GM23338 (cell line): ENCODE data around the gene LLGL1. TPM values are rescaled to one million over a fixed set of nuclear protein-coding genes. Genes with fewer than 3 reads are reported as not detected.

Experiments
- ATAC-seq: fragments of 200-7000 bp; cut with Tn5 transposase; 3 replicates; pipeline ENCODE4 v1.9.1; 2020
- DNase-seq: peaks from one replicate; pipeline ENCODE4 v3.0.0-alpha.2; 2015; ENCODE audit warnings: low spot score
- H2AFZ ChIP-seq: fragments of 200-600 bp; sonication (generic); 2 replicates; pipeline ENCODE4 v1.8.0; 2016; ENCODE audit warnings: antibody characterized with exemption, mild to moderate bottlenecking, moderate library complexity
- H3F3A ChIP-seq: fragments of 200-600 bp; sonication (generic); replicated peaks from 2 replicates; pipeline ENCODE4 v1.8.0; 2017; ENCODE audit warnings: antibody characterized with exemption, mixed run types, low read depth
- H3K27ac ChIP-seq: fragments of 200-600 bp; sonication (generic); 2 replicates; pipeline ENCODE4 v1.6.1; 2016; ENCODE audit warnings: low read depth
- H3K27me3 ChIP-seq: fragments of 200-600 bp; sonication (generic); 2 replicates; pipeline ENCODE4 v1.8.0; 2016; ENCODE audit warnings: mild to moderate bottlenecking, mixed run types, moderate library complexity; ENCODE audit not compliant: insufficient read depth
- H3K36me3 ChIP-seq: fragments of 200-600 bp; sonication (generic); 2 replicates; pipeline ENCODE4 v1.8.0; 2016; ENCODE audit warnings: mild to moderate bottlenecking; ENCODE audit not compliant: insufficient read depth
- H3K4me1 ChIP-seq: fragments of 200-600 bp; sonication (generic); 2 replicates; pipeline ENCODE4 v1.8.0; 2016; ENCODE audit warnings: mild to moderate bottlenecking, moderate library complexity; ENCODE audit not compliant: insufficient read depth
- H3K4me2 ChIP-seq: fragments of 200-600 bp; sonication (generic); 2 replicates; pipeline ENCODE4 v1.7.1; 2017; ENCODE audit warnings: mixed run types
- H3K4me3 ChIP-seq: fragments of 200-600 bp; sonication (generic); 2 replicates; pipeline ENCODE4 v1.6.1; 2016; ENCODE audit warnings: mixed run types
- H3K79me2 ChIP-seq: fragments of 200-600 bp; sonication (generic); replicated peaks from 2 replicates; pipeline ENCODE4 v1.8.0; 2017; ENCODE audit warnings: mild to moderate bottlenecking; ENCODE audit not compliant: insufficient read depth
- H3K9me2 ChIP-seq: fragments of 200-600 bp; sonication (generic); 2 replicates; pipeline ENCODE4 v1.8.0; 2017; ENCODE audit not compliant: insufficient read depth
- H4K20me1 ChIP-seq: fragments of 200-600 bp; sonication (generic); replicated peaks from 2 replicates; pipeline ENCODE4 v1.8.0; 2017; ENCODE audit warnings: mild to moderate bottlenecking; ENCODE audit not compliant: insufficient read depth
- H3K27ac Mint-ChIP-seq: 2 replicates; pipeline ENCODE4 v1.8.0; 2020; ENCODE audit warnings: inconsistent platforms, mild to moderate bottlenecking, moderate library complexity, mixed read lengths
- H3K27me3 Mint-ChIP-seq: 3 replicates; pipeline ENCODE4 v1.8.0; 2022; ENCODE audit warnings: low read depth, mild to moderate bottlenecking, moderate library complexity, mixed read lengths, inconsistent platforms; ENCODE audit not compliant: insufficient read depth, poor library complexity
- H3K36me3 Mint-ChIP-seq: 3 replicates; pipeline ENCODE4 v1.8.0; 2021; ENCODE audit warnings: low read depth, mild to moderate bottlenecking, inconsistent platforms, moderate library complexity, mixed read lengths
- H3K4me1 Mint-ChIP-seq: 3 replicates; pipeline ENCODE4 v1.8.0; 2020; ENCODE audit warnings: mild to moderate bottlenecking, inconsistent platforms, mixed read lengths
- H3K4me3 Mint-ChIP-seq: 3 replicates; pipeline ENCODE4 v1.8.0; 2021; ENCODE audit warnings: moderate library complexity, mild to moderate bottlenecking, inconsistent platforms, mixed read lengths
- H3K9me3 Mint-ChIP-seq: 3 replicates; pipeline ENCODE4 v1.8.0; 2020; ENCODE audit warnings: moderate library complexity, mild to moderate bottlenecking, inconsistent platforms, mixed read lengths
- CREB1 ChIP-seq: fragments of 250-450 bp; sonication (Bioruptor Pico); IDR thresholded peaks from 2 replicates; pipeline ENCODE4 v1.5.0; 2020; ENCODE audit warnings: low read depth, mild to moderate bottlenecking, moderate library complexity
- CTCF ChIP-seq, 2 experiments: fragments of 200-600 bp in 1 of 2; sonication (generic) in 1 of 2; conservative IDR thresholded peaks; 2 replicates each; pipeline versions ENCODE4 v1.5.1 to v1.6.1; 2016 to 2017; ENCODE audit warnings: antibody characterized with exemption in 2 of 2, low read depth in 2 of 2, mild to moderate bottlenecking in 2 of 2, moderate library complexity in 1 of 2
- EZH2 ChIP-seq: fragments of 200-600 bp; sonication (generic); IDR thresholded peaks from one replicate; pipeline ENCODE4 v1.8.0; 2017; ENCODE audit warnings: antibody characterized with exemption, mild to moderate bottlenecking, low read depth; ENCODE audit not compliant: unreplicated experiment
- NANOG ChIP-seq: IDR thresholded peaks from 2 replicates; pipeline ENCODE4 v1.6.1; 2016; ENCODE audit warnings: antibody characterized with exemption, borderline replicate concordance
- POLR2AphosphoS5 ChIP-seq: IDR thresholded peaks from 2 replicates; pipeline ENCODE4 v1.6.1; 2016; ENCODE audit warnings: antibody characterized with exemption, low read depth
- ZNF114 ChIP-seq: fragments of 250-450 bp; sonication (Bioruptor Pico); IDR thresholded peaks from 2 replicates; pipeline ENCODE4 v1.5.0; 2020; ENCODE audit warnings: mild to moderate bottlenecking, moderate library complexity
- ZNF331 ChIP-seq: fragments of 250-450 bp; sonication (Bioruptor Pico); IDR thresholded peaks from 2 replicates; pipeline ENCODE4 v1.5.0; 2020; ENCODE audit warnings: low read depth, mild to moderate bottlenecking, moderate library complexity
- ZNF462 ChIP-seq: fragments of 250-450 bp; sonication (Bioruptor Pico); IDR thresholded peaks from 2 replicates; pipeline ENCODE4 v1.5.0; 2020; ENCODE audit warnings: mild to moderate bottlenecking, moderate library complexity
- polyA plus RNA-seq: library from polyadenylated mRNA; unstranded; fragments of >200 nt; fragmentation: Nextera tagmentation; extraction: Ambion mirVana; gene quantifications from 2 replicates; pipeline ENCODE4 v1.2.1, GENCODE V29; 2016
- total RNA-seq: library from RNA; depleted of rRNA; stranded (reverse); fragments of >200 nt; shearing (Covaris generic); gene quantifications from 2 replicates; pipeline ENCODE4 v1.2.3, GENCODE V29; 2014

Gene LLGL1
- total and polyA plus RNA-seq, 2 experiments from 2014 or later, result 5.9 to 129 TPM

- TF ChIP-seq ZNF462 (CRISPR knock-in tag) (no peak), CREB1 (no peak), NANOG (no peak), ZNF114 (CRISPR knock-in tag) (no peak), POLR2AphosphoS5 (no peak)
These were observed 53.4 kb downstream of the LLGL1 start (continued) for GRCh38 chr17:18278867-18279266.

- Histone ChIP-seq H3K79me2 (no peaks in the 10 kb centered on the region), H3F3A (0 out of 2 replicates have a peak, but pooled peaks cover 4% of the 10 kb centered on the region), H3K4me3 (no peak overlapping the region), H3K9me2 (no peaks in the 10 kb centered on the region), H3K4me1 (no peaks in the 10 kb centered on the region), H3K27me3 (no peaks in the 10 kb centered on the region), H3K36me3 (peaks cover 49% of the 10 kb centered on the region), H3K27ac (no peak overlapping the region), H4K20me1 (peaks cover 8% of the 10 kb centered on the region), H2AFZ (no peak overlapping the region), H3K4me2 (no peak overlapping the region)
- H3K9me3 Mint-ChIP-seq, result no peaks in the 10 kb centered on the region
- DNase-seq (no peak), ATAC-seq (no peak)
- peaks cover 8% of the 10 kb centered on the region for H3K27me3 Mint-ChIP-seq
- no peaks in the 10 kb centered on the region for H3K4me1 Mint-ChIP-seq
- no peak overlapping the region for H3K27ac Mint-ChIP-seq
- peaks cover 82% of the 10 kb centered on the region for H3K36me3 Mint-ChIP-seq
- no peak overlapping the region for H3K4me3 Mint-ChIP-seq
- TF ChIP-seq ZNF331 (CRISPR knock-in tag) (no peak), ZNF462 (CRISPR knock-in tag) (no peak), CTCF (conservative IDR thresholded peaks at IDR 0.05; ENCODE audit: low read depth in 2 of 2) (no peak), EZH2 (no peak), CREB1 (no peak)
These were observed 54.8 kb downstream of the LLGL1 start for GRCh38 chr17:18280249-18280648.
